ENCODE data around the gene CADPS2. TPM values are rescaled to one million over a fixed set of nuclear protein-coding genes. Genes with fewer than 3 reads are reported as not detected.

CADPS2 gene
- total RNA-seq, 1 experiment from 2014 or later = 16.4 TPM

GRCh38 chr7:122893486-122893885, 7.2 kb upstream of the CADPS2 start:
- no peaks in the 10 kb centered on the region for H3K4me1 Mint-ChIP-seq (ENCODE audit: low read depth, unreplicated experiment)
- no peak overlapping the region for H3K4me3 Mint-ChIP-seq (ENCODE audit: low read depth, unreplicated experiment)
- intact Hi-C loops (cut with micrococcal nuclease; ENCODE audit: unreplicated experiment) = no loop called here
- no peaks in the 10 kb centered on the region for H3K36me3 Mint-ChIP-seq (ENCODE audit: insufficient read depth, unreplicated experiment)
- BruUV-seq (replicated peaks) = no TSS peak
- CTCF ChIA-PET = no interaction called here
- no peak overlapping the region for H3K27ac Mint-ChIP-seq (ENCODE audit: unreplicated experiment)
- no peaks in the 10 kb centered on the region for H3K9me3 Mint-ChIP-seq (ENCODE audit: low read depth, unreplicated experiment)
- H3K27me3 Mint-ChIP-seq (ENCODE audit: unreplicated experiment) = no peaks in the 10 kb centered on the region
- no peak for DNase-seq
- no peak for TF ChIP-seq CTCF (IDR thresholded peaks at IDR 0.05; ENCODE audit: unreplicated experiment)

- H3K36me3 Mint-ChIP-seq (ENCODE audit: insufficient read depth, unreplicated experiment) = peaks cover 24% of the 10 kb centered on the region
- no peaks in the 10 kb centered on the region for H3K27me3 Mint-ChIP-seq (ENCODE audit: unreplicated experiment)
- intact Hi-C loops (cut with micrococcal nuclease; ENCODE audit: unreplicated experiment) = loop anchor here (5.0 kb wide), 2 partner anchors 87 to 212 kb away; no protein-coding TSS in a partner anchor
- DNase-seq = no peak
- H3K4me3 Mint-ChIP-seq (ENCODE audit: low read depth, unreplicated experiment) = no peak overlapping the region
- TF ChIP-seq CTCF (IDR thresholded peaks at IDR 0.05; ENCODE audit: unreplicated experiment) = no peak
- no peaks in the 10 kb centered on the region for H3K9me3 Mint-ChIP-seq (ENCODE audit: low read depth, unreplicated experiment)
- no peak overlapping the region for H3K27ac Mint-ChIP-seq (ENCODE audit: unreplicated experiment)
- BruUV-seq (replicated peaks) = no TSS peak
- CTCF ChIA-PET = no interaction called here
- H3K4me1 Mint-ChIP-seq (ENCODE audit: low read depth, unreplicated experiment) = peaks cover 8% of the 10 kb centered on the region
These were observed 2.9 kb upstream of the CADPS2 start for GRCh38 chr7:122889116-122889515.

GRCh38 chr7:122887848-122888247, 1.6 kb upstream of the CADPS2 start:
- no peak overlapping the region for H3K4me3 Mint-ChIP-seq (ENCODE audit: low read depth, unreplicated experiment)
- H3K27ac Mint-ChIP-seq (ENCODE audit: unreplicated experiment) = no peak overlapping the region
- DNase-seq = no peak
- intact Hi-C loops (cut with micrococcal nuclease; ENCODE audit: unreplicated experiment) = loop anchor here (2.0 to 5.0 kb wide), 4 partner anchors 86 to 479 kb away; no protein-coding TSS in a partner anchor
- H3K4me1 Mint-ChIP-seq (ENCODE audit: low read depth, unreplicated experiment) = peaks cover 13% of the 10 kb centered on the region
- H3K27me3 Mint-ChIP-seq (ENCODE audit: unreplicated experiment) = no peaks in the 10 kb centered on the region
- CTCF ChIA-PET = interaction anchor here (1.1 to 1.4 kb wide), 3 partner anchors 14 to 337 kb away, joined by 3 read pairs; no protein-coding TSS in a partner anchor
- H3K9me3 Mint-ChIP-seq (ENCODE audit: low read depth, unreplicated experiment) = no peaks in the 10 kb centered on the region
- no TSS peak for BruUV-seq (replicated peaks)
- peaks cover 24% of the 10 kb centered on the region for H3K36me3 Mint-ChIP-seq (ENCODE audit: insufficient read depth, unreplicated experiment)
- TF ChIP-seq CTCF (IDR thresholded peaks at IDR 0.05; ENCODE audit: unreplicated experiment) = no peak

- CTCF ChIA-PET = interaction anchor here (1.1 to 1.4 kb wide), 3 partner anchors 15 to 336 kb away, joined by 3 read pairs; no protein-coding TSS in a partner anchor
- no TSS peak for BruUV-seq (replicated peaks)
- peaks cover 24% of the 10 kb centered on the region for H3K36me3 Mint-ChIP-seq (ENCODE audit: insufficient read depth, unreplicated experiment)
- no peak for TF ChIP-seq CTCF (IDR thresholded peaks at IDR 0.05; ENCODE audit: unreplicated experiment)
- H3K27ac Mint-ChIP-seq (ENCODE audit: unreplicated experiment) = peak overlapping the region; percentile 63
- no peaks in the 10 kb centered on the region for H3K9me3 Mint-ChIP-seq (ENCODE audit: low read depth, unreplicated experiment)
- peak overlapping the region; percentile 95 for H3K4me3 Mint-ChIP-seq (ENCODE audit: low read depth, unreplicated experiment)
- H3K27me3 Mint-ChIP-seq (ENCODE audit: unreplicated experiment) = no peaks in the 10 kb centered on the region
- DNase-seq = peak; percentile 69
- peaks cover 18% of the 10 kb centered on the region for H3K4me1 Mint-ChIP-seq (ENCODE audit: low read depth, unreplicated experiment)
- intact Hi-C loops (cut with micrococcal nuclease; ENCODE audit: unreplicated experiment) = loop anchor here (2.0 to 5.0 kb wide), 4 partner anchors 85 to 480 kb away; no protein-coding TSS in a partner anchor
These were observed 938 bp upstream of the CADPS2 start for GRCh38 chr7:122887198-122887597.

All from Calu3 (cell line).